ENCODE measurements around the gene MCC.

DNA sequence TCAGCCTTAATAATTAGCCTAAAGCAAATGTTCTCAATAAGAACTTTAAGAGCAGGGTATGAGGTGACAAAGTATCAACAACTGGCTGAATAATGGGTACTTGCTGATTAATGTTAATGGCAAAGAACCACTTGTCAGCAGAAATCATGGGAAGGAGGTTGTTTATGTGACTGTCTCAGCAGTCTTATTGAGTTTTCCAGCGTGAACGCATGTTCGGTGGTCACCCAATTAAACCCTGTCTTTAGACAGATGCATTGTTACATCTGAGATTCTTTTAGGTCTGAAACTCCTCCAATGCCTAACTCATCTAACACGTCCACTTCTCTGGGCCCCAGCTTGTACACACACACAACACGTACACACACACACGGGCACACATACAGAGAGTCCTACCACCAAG lies 35.3 kb downstream of the MCC start:
- TF ChIP-seq POLR2A (IDR thresholded peaks at IDR 0.05; ENCODE audit: low read depth) (no peak), CTCF (IDR thresholded peaks at IDR 0.05) (no peak)
